Bladder microvascular endothelial cell (primary cell): ENCODE measurements around the gene CEND1. TPM values are rescaled to one million over a fixed set of nuclear protein-coding genes. Genes with fewer than 3 reads are reported as not detected.

Source experiments
- total RNA-seq: library from RNA; depleted of rRNA; stranded (reverse); fragments of >200 nt; gene quantifications from 2 replicates; pipeline ENCODE4 v1.2.3, GENCODE V29; 2014

Gene CEND1
- total RNA-seq = not detected in 2 replicates

GRCh38 chr11:789943-790342 is at the start of gene CEND1:
CEND1 (minus strand) TSS chr11:790090; CDS start chr11:788576, 1,514 bp downstream.

DNA sequence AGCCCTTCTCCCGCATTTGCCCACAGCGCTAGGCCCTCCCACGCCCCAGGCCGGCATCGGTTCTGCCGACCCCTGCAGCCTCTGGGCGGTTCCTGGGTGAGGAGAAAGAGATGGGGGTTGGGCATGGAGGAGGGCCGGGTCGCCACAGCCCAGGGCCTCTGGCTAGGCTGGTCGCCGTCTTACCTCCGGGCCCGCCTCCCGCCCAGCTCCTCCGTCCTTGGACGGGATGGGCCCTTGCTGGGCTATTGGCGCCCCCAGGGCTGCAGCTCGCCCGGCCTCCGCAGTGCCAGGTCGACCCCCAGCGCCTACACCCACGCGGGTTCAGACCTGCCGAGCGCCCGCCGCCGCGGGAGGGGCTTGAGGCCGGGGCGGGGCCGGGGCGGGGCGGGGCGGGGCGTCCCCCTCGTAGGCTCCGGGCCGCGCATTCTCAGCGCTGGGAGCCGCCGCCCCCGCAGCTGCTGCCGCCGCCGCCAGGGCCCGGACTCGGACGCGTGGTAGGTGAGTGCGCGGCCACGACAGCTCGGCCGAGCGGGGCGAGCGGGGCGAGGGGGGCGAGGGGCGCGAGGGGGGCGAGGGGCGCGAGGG is 42.7 kb upstream of the CEND1 start, which contains the start of gene CD151:
TSS of gene CD151 (plus strand) at position 424 of the 585 bp plus-strand sequence. CDS start 3,118 bp downstream, outside the sequence.

DNA sequence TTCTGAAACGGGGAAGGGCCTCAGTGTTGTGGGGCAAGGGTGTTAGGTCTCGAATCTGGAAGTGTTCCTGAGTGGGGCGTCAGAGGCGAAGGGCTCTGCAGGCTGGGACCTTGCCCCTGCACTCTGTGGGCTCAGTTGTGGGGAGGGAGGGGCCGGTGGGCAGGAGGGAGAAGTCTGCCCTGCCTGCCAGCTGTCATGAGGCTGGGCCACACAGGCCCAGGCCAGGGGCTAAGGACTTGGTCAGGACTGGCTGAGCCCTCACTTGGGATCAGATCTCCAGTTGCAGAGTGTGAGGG is 38.0 kb upstream of the CEND1 start, which contains the start of gene CRACR2B:
TSS of gene CRACR2B (plus strand) at position 23 of the 296 bp plus-strand sequence. CDS start 689 bp downstream, outside the sequence.

GRCh38 chr11:818396-819128 is 28.7 kb upstream of the CEND1 start, which contains the start of gene PNPLA2:
PNPLA2 (plus strand) TSS chr11:818914; CDS start chr11:819719, 805 bp downstream.

GRCh38 chr11:809287-810039 is 19.6 kb upstream of the CEND1 start, which contains the start of gene RPLP2:
RPLP2 (plus strand) TSS chr11:809967; CDS start chr11:810235, 268 bp downstream.

DNA sequence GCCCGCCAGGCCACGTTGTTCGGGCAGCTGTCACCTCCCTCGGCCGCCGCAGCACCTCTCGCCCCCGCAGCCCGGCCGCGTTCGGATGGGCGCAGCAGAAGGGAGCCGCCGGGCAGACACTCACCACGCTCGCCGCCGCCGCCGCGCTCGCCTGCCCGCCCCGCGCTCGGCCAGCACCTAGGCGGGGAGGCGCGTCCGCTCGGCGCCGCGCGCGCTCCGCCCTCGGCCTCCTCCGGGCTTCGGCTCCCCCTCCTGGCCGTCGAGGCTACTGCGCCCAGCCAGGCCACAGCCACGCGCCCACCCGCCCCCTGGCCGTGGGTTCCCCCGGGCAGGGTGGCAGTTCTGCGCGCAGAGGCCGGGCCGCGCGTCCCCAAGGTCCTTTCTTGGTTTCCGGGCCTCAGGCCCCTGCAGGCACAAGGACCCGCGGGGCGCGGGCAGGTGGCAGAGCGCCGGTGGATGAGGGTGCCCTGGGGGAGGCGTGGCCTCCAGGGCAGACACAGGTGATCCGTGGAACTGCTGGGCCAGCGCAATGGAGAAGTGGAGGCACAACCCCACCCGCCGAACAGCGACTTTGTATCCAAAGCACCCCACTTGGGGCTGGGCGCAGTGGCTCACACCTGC is 8.3 kb upstream of the CEND1 start, which contains the start of gene SLC25A22:
TSS of gene SLC25A22 (minus strand) at position 189 of the 621 bp plus-strand sequence. CDS start 3,275 bp downstream, outside the sequence.

GRCh38 chr11:777288-778255 is 12.3 kb downstream of the CEND1 start, which contains the start of gene GATD1:
GATD1 (minus strand) TSS chr11:777487; CDS start chr11:777462, 25 bp downstream.

GRCh38 chr11:747158-748006 is 42.5 kb downstream of the CEND1 start, which contains the start of gene TALDO1:
TALDO1 (plus strand) TSS chr11:747464; CDS start chr11:747482, 18 bp downstream.

Other genes starting within 250 kb of the CEND1 start
- 1.2 and 1.8 TPM in 2 replicates for gene LMNTD2, start 229.4 kb downstream of the CEND1 start, total RNA-seq
- gene RASSF7, start 229.1 kb downstream of the CEND1 start, total RNA-seq = 16.4 and 16.5 TPM in 2 replicates
- gene PHRF1, start 213.6 kb downstream of the CEND1 start, total RNA-seq = 19.9 and 33.0 TPM in 2 replicates
- gene IRF7, start 174.1 kb downstream of the CEND1 start, total RNA-seq = 13.1 and 17.6 TPM in 2 replicates
- gene CDHR5, start 165.1 kb downstream of the CEND1 start, total RNA-seq = not detected in 2 replicates
- gene SCT, start 162.9 kb downstream of the CEND1 start, total RNA-seq = not detected in 2 replicates
- gene DRD4, start 152.8 kb downstream of the CEND1 start, total RNA-seq = not detected in 2 replicates
- 26.9 and 27.6 TPM in 2 replicates for gene DEAF1, start 94.9 kb downstream of the CEND1 start, total RNA-seq
- 6.5 and 6.9 TPM in 2 replicates for gene TMEM80, start 94.3 kb downstream of the CEND1 start, total RNA-seq
- gene EPS8L2, start 83.9 kb downstream of the CEND1 start, total RNA-seq = 3.4 and 5.0 TPM in 2 replicates
- gene TALDO1, start 42.6 kb downstream of the CEND1 start, total RNA-seq = 112 and 136 TPM in 2 replicates
- gene GATD1, start 12.6 kb downstream of the CEND1 start, total RNA-seq = 20.7 and 24.2 TPM in 2 replicates
- gene SLC25A22, start 8.2 kb upstream of the CEND1 start, total RNA-seq = 6.3 and 11.2 TPM in 2 replicates
- 5.7 and 9.0 TPM in 2 replicates for gene PIDD1, start 15.1 kb upstream of the CEND1 start, total RNA-seq
- gene RPLP2, start 19.9 kb upstream of the CEND1 start, total RNA-seq = 246 and 250 TPM in 2 replicates
- 19.8 and 44.4 TPM in 2 replicates for gene PNPLA2, start 28.8 kb upstream of the CEND1 start, total RNA-seq
- 11.1 and 12.3 TPM in 2 replicates for gene CRACR2B, start 37.8 kb upstream of the CEND1 start, total RNA-seq
- 375 and 945 TPM in 2 replicates for gene CD151, start 42.9 kb upstream of the CEND1 start, total RNA-seq
- 154 and 265 TPM in 2 replicates for gene POLR2L, start 52.4 kb upstream of the CEND1 start, total RNA-seq
- gene TSPAN4, start 52.8 kb upstream of the CEND1 start, total RNA-seq = 131 and 142 TPM in 2 replicates
- 26.4 and 52.3 TPM in 2 replicates for gene CHID1, start 120.7 kb upstream of the CEND1 start, total RNA-seq
- gene AP2A2, start 135.8 kb upstream of the CEND1 start, total RNA-seq = 27.5 and 46.4 TPM in 2 replicates
- not detected in 2 replicates for gene MUC6, start 246.6 kb upstream of the CEND1 start, total RNA-seq